Liver (tissue), 9 donors: Measurements from ENCODE around the gene C10orf53. TPM values are rescaled to one million over a fixed set of nuclear protein-coding genes. Genes with fewer than 3 reads are reported as not detected.
"Not testable (repeated sequence)": the region's sequence is repeated elsewhere in the genome, so short reads cannot be mapped to it uniquely, and the experiment has no call there.

Experiments
- DNase-seq: peaks from one replicate; pipeline ENCODE4 v3.0.0-alpha.2; 2017; ENCODE audit warnings: low spot score
- H3K27ac ChIP-seq, 2 donors: one replicate each; pipeline ENCODE4 v1.7.0; 2013; ENCODE audit warnings: inconsistent platforms in 2 of 2, low read length in 2 of 2, control low read depth in 1 of 2, low read depth in 1 of 2, mild to moderate bottlenecking in 1 of 2
- H3K27me3 ChIP-seq, 4 donors: one replicate each; pipeline versions ENCODE4 v1.6.1 to v1.7.0; 2013; ENCODE audit warnings: low read length in 3 of 4, inconsistent platforms in 1 of 4, mild to moderate bottlenecking in 1 of 4, moderate library complexity in 1 of 4; ENCODE audit not compliant: control insufficient read depth in 4 of 4, insufficient read depth in 4 of 4
- H3K36me3 ChIP-seq, 4 donors: one replicate each; pipeline versions ENCODE4 v1.6.1 to v1.7.0; 2013; ENCODE audit warnings: low read length in 3 of 4, mild to moderate bottlenecking in 3 of 4, low read depth in 1 of 4, moderate library complexity in 1 of 4; ENCODE audit not compliant: control insufficient read depth in 4 of 4, insufficient read depth in 3 of 4
- H3K4me1 ChIP-seq, 4 donors: one replicate each; pipeline versions ENCODE4 v1.6.1 to v1.7.0; 2013; ENCODE audit warnings: low read length in 3 of 4, mild to moderate bottlenecking in 3 of 4, moderate library complexity in 1 of 4; ENCODE audit not compliant: control insufficient read depth in 4 of 4, insufficient read depth in 4 of 4
- H3K4me3 ChIP-seq, 3 donors: one replicate each; pipeline versions ENCODE4 v1.6.1 to v1.7.0; 2013; ENCODE audit warnings: low read length in 3 of 3, control low read depth in 1 of 3, low read depth in 1 of 3, mild to moderate bottlenecking in 1 of 3
- H3K9ac ChIP-seq, 2 donors: one replicate each; pipeline ENCODE4 v1.7.0; 2013; ENCODE audit warnings: low read length in 2 of 2, mild to moderate bottlenecking in 2 of 2, moderate library complexity in 2 of 2, control low read depth in 1 of 2, low read depth in 1 of 2
- H3K9me3 ChIP-seq, 4 donors: one replicate each; pipeline versions ENCODE4 v1.6.1 to v1.7.0; 2013; ENCODE audit warnings: low read length in 3 of 4; ENCODE audit not compliant: control insufficient read depth in 4 of 4
- EGR1 ChIP-seq, 2 donors: IDR thresholded peaks; 2 replicates each; pipeline ENCODE4 v1.6.1; 2016 to 2018; ENCODE audit warnings: antibody characterized with exemption in 2 of 2, low read depth in 2 of 2
- FOXA1 ChIP-seq: IDR thresholded peaks from 2 replicates; pipeline ENCODE4 v1.6.1; 2016; ENCODE audit warnings: antibody characterized with exemption
- FOXA2 ChIP-seq: IDR thresholded peaks from 2 replicates; pipeline ENCODE4 v1.6.1; 2016; ENCODE audit warnings: antibody characterized with exemption
- GABPA ChIP-seq, 2 donors: IDR thresholded peaks in 1 of 2; conservative IDR thresholded peaks in 1 of 2; 2 replicates each; pipeline ENCODE4 v1.6.1; 2016; ENCODE audit warnings: antibody characterized with exemption in 2 of 2, mild to moderate bottlenecking in 1 of 2, moderate library complexity in 1 of 2
- HNF4A ChIP-seq, 2 donors: conservative IDR thresholded peaks; 2 replicates each; pipeline ENCODE4 v1.6.1; 2016; ENCODE audit warnings: antibody characterized with exemption in 2 of 2, mild to moderate bottlenecking in 2 of 2
- HNF4G ChIP-seq: IDR thresholded peaks from 2 replicates; pipeline ENCODE4 v1.6.1; 2016; ENCODE audit warnings: antibody characterized with exemption
- MAX ChIP-seq: IDR thresholded peaks from 2 replicates; pipeline ENCODE4 v1.6.1; 2016; ENCODE audit warnings: antibody characterized with exemption
- NR2F2 ChIP-seq: IDR thresholded peaks from 2 replicates; pipeline ENCODE4 v1.6.1; 2016; ENCODE audit warnings: antibody characterized with exemption
- REST ChIP-seq: IDR thresholded peaks from 2 replicates; pipeline ENCODE4 v1.6.1; 2016; ENCODE audit warnings: antibody characterized with exemption, mild to moderate bottlenecking
- RXRA ChIP-seq, 2 donors: IDR thresholded peaks; 2 replicates each; pipeline ENCODE4 v1.6.1; 2017 to 2018; ENCODE audit warnings: antibody characterized with exemption in 2 of 2, mild to moderate bottlenecking in 1 of 2
- SP1 ChIP-seq: IDR thresholded peaks from 2 replicates; pipeline ENCODE4 v1.6.1; 2018; ENCODE audit warnings: antibody characterized with exemption, mild to moderate bottlenecking
- TAF1 ChIP-seq: conservative IDR thresholded peaks from 2 replicates; pipeline ENCODE4 v1.6.1; 2016; ENCODE audit warnings: antibody characterized with exemption, mild to moderate bottlenecking
- WGBS: extraction: QIAGEN DNeasy Blood & Tissue Kit; methylation state at CpG from one replicate; pipeline ENCODE4 v1.1.7; 2013; 5-methylcytosine and 5-hydroxymethylcytosine counted together
- polyA plus RNA-seq, 2 donors: library from polyadenylated mRNA; stranded (reverse) in 1 of 2; unstranded in 1 of 2; fragments of 200-250 nt in 1 of 2; fragments of >200 nt in 1 of 2; fragmentation: Nextera tagmentation in 1 of 2; extraction: Ambion mirVana in 1 of 2; gene quantifications; one replicate each; pipeline versions ENCODE4 v1.2.1 to v1.2.3, GENCODE V29; 2013 to 2015
- total RNA-seq, 2 donors: library from RNA; depleted of rRNA; stranded (reverse); fragments of >200 nt; gene quantifications; one replicate each; pipeline ENCODE4 v1.2.3, GENCODE V29; 2014
- TF ChIP-seq, protein P1 (sequence below): IDR thresholded peaks from 2 replicates; pipeline ENCODE4 v1.6.1; 2016; ENCODE audit warnings: antibody characterized with exemption
- donor health status: healthy.
- donor health status: healthy.
- donor health status: healthy.
- donor health status: healthy.
- donor health status: healthy.

Gene C10orf53
- total and polyA plus RNA-seq, 4 donors, result not detected

DNA sequence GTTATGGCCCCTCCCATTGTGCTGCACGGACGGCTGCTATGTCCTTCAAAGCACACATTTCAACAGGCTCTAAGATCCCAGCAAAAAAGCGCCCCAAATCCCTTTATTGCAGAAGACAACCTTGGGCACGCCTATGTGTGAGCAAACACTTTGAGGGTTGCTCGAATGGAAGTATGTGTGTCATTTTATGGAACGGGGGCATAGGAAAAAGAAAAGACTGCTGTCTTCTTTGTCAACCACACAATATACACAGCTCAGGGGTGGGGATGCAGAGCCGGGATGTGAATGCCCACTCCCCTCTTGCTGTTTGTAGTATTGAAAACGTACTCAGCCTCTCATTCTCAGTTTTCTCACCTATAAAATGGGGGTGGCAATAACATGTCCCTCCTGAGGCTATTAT lies 32.0 kb downstream of the C10orf53 start:
- Histone ChIP-seq H3K4me3 (no peak overlapping the region), H3K9me3 (no peaks in the 10 kb centered on the region), H3K27ac (no peak overlapping the region), H3K27me3 (no peaks in the 10 kb centered on the region), H3K36me3 (no peaks in the 10 kb centered on the region), H3K9ac (no peak overlapping the region), H3K4me1 (no peaks in the 10 kb centered on the region)
- TF ChIP-seq HNF4A (conservative IDR thresholded peaks at IDR 0.05) (no peak), RXRA (IDR thresholded peaks at IDR 0.05) (no peak), SP1 (no peak), REST (no peak), TAF1 (no peak), MAX (no peak), EGR1 (IDR thresholded peaks at IDR 0.05; ENCODE audit: low read depth in 2 of 2) (no peak), FOXA1 (no peak), GABPA (IDR thresholded peaks at IDR 0.05 in 1 of 2, conservative IDR thresholded peaks at IDR 0.05 in 1 of 2) (no peak), FOXA2 (no peak), HNF4G (no peak), NR2F2 (no peak)
- TF ChIP-seq, protein P1, sequence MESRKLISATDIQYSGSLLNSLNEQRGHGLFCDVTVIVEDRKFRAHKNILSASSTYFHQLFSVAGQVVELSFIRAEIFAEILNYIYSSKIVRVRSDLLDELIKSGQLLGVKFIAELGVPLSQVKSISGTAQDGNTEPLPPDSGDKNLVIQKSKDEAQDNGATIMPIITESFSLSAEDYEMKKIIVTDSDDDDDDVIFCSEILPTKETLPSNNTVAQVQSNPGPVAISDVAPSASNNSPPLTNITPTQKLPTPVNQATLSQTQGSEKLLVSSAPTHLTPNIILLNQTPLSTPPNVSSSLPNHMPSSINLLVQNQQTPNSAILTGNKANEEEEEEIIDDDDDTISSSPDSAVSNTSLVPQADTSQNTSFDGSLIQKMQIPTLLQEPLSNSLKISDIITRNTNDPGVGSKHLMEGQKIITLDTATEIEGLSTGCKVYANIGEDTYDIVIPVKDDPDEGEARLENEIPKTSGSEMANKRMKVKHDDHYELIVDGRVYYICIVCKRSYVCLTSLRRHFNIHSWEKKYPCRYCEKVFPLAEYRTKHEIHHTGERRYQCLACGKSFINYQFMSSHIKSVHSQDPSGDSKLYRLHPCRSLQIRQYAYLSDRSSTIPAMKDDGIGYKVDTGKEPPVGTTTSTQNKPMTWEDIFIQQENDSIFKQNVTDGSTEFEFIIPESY, result no peak
- 66% methylated on average over 8 of the region's 8 CpGs for WGBS
- no peak for DNase-seq

DNA sequence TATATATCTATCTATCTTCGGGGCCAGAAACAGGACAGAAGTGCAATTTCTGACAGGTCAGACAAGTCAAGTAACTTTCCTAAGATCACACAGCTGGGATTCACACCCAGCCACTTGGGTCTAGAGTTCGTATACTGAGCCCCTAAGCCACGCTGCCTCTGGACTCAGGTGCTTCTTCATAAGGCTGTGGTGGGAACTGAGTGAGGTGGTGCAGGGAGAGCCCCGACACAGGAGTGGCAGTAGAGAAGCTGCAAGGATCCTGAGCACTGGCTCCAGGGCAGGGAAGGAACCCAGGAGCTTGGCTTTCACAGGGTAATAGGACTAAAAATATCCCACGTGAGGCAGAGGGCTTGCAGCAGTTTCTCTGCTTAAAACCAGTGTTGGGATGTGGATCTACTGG lies 33.8 kb downstream of the C10orf53 start:
- Histone ChIP-seq H3K27ac (no peak overlapping the region), H3K9me3 (no peaks in the 10 kb centered on the region), H3K36me3 (no peaks in the 10 kb centered on the region), H3K27me3 (no peaks in the 10 kb centered on the region), H3K4me1 (no peaks in the 10 kb centered on the region), H3K4me3 (no peak overlapping the region), H3K9ac (no peak overlapping the region)
- no peak for DNase-seq
- 71% methylated on average over 5 of the region's 5 CpGs for WGBS
- TF ChIP-seq MAX, result no peak

GRCh38 chr10:49715157-49715556 lies 35.7 kb downstream of the C10orf53 start:
- not testable (repeated sequence) for H3K4me3 ChIP-seq, H3K36me3 ChIP-seq, DNase-seq, H3K27ac ChIP-seq, H3K9ac ChIP-seq, H3K27me3 ChIP-seq, H3K9me3 ChIP-seq, H3K4me1 ChIP-seq
- WGBS, result 88% methylated on average over 7 of the region's 7 CpGs
